NCI-H1930 (cell line): ENCODE measurements around the gene HOXA6.

Experiments used
- DNase-seq, 2 experiments: peaks; one replicate each; lab custom pipeline; 2025; lab: John Stamatoyannopoulos, UW

The HOXA6 gene

GRCh38 chr7:27184337-27185012 lies 36.9 kb upstream of the HOXA6 start:
- peak in 1 of 2 experiments; percentile 33 for DNase-seq

- peak; percentile 44 to 50 for DNase-seq
Observed at GRCh38 chr7:27183682-27184336, 36.2 kb upstream of the HOXA6 start.

DNA sequence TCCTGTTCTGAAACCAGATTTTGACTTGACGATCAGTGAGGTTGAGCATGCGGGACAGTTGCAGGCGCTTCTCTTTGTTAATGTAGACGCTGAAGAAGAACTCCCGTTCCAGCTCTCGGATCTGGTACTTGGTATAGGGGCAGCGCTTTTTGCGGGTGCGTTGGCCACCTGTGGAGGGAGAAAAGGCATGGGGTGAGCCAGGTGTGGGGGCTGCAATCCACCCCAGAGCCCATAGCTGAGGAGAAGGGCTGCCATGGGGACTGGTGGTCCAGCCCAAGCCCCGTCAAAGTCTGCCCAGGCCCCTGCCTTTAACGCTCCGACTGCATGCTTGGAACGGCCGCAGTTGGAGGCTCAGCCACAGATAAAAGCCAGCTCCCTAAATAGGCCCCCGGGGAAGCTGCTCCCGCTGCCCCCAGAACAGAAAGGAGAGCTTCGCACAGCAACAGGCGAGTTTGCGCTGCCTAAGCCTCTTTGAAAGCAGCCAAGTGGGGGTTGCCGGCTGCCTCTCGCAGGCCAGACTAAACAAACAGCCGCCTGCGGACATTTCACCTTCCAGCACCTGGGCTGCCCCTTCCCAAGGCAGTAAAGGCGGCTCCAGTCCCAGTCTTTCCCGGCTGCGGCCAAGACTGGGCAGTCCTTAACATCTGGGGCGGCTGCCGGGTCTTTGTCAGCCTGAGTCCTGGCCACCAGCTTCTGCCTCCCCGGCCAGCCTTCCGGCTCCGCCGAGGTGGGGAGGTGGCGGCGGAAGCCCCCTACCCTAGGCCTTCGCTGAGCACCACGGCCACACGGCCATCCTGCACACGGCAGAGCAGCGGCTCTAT lies 35.5 kb upstream of the HOXA6 start:
- DNase-seq, result no peak

- no peak for DNase-seq
Observed at GRCh38 chr7:27182285-27182841, 34.8 kb upstream of the HOXA6 start.

GRCh38 chr7:27181795-27182275 lies 34.3 kb upstream of the HOXA6 start:
- DNase-seq, result no peak

DNA sequence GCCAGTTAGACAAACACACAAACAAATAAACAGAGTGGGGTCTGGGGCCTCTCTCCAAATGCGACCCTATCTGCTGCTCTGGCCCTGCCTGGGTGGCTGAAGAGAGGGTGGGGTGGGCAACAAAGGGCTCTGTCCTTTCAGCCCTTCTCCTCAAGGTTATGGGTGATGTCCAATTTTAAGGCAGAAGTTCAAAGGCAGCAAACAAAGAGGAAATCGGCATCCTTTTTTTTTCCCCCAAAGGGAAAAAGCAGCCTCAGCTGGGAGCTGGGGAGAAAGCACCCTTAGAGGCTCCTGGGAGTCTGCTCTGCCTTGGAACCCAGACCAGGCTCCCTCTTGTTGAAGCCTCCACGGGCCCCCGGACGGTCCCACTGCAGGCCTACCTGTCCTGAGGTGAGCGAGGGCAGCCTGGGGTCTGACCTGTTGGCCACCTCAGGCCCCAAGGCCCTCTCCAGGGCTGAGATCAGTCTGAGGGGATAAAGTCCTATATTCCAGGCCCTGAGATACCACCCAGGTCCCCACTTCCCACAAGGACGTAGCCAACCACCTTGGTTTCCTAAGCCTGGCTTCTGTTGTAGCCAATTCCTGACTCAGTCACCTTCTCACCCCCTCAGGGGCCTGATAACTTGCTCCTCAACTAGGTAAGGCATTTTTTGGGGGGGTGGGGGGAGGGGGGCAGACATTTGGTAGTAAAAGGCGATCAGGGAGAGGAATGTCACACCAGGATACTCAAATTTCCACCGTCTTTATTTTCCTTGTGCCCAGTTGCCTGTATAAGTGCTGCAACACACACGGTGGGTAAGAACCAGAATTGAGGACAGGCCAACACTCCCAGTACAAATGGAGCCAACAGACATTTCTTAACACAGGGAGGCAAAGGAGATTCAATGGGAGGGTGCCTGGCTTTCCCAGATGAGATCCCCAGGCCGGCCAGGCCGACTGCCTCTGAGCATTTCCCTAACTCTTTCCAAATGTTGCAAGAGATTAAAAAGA lies 33.2 kb upstream of the HOXA6 start:
- DNase-seq, result no peak

GRCh38 chr7:27179503-27180430 lies 32.2 kb upstream of the HOXA6 start:
- DNase-seq, result no peak

DNA sequence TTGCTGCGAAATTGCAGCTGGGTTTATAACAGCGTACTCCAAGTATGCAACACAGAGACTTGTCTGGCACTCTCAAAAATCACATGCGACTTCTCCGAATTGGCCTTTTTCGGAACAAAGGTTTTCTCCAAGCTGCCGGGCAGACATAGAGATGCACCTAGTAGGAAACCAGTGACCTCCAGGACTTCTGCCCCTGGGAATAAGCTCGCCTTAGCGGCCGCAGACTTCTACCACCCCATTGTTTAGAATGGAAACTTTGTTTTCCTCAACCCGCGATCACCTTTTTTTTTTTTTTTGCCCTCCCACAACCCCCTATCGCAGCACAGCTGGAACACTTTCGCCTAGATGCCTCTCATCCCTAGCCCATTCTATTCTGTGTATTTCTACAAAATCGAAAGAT lies 31.5 kb upstream of the HOXA6 start:
- DNase-seq, result no peak

DNA sequence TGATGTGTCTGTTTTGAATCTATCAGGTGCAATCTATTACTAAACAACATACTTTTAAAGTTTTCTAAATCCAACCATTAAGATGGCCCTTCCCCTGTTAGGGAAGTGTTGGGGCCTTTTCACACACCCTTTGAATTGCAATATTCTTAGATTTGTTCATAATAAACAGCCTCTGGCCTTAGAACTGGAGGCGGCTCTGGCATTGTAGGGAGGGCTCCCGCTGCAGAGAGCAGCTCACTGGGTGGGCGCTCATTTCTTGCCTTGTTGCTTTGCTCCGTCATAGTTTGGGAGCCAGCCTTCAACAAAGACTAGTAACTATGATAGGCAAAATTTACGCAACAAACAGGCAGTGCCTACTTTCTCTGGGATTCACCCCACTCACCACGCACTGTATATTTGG lies 30.8 kb upstream of the HOXA6 start:
- no peak for DNase-seq

DNA sequence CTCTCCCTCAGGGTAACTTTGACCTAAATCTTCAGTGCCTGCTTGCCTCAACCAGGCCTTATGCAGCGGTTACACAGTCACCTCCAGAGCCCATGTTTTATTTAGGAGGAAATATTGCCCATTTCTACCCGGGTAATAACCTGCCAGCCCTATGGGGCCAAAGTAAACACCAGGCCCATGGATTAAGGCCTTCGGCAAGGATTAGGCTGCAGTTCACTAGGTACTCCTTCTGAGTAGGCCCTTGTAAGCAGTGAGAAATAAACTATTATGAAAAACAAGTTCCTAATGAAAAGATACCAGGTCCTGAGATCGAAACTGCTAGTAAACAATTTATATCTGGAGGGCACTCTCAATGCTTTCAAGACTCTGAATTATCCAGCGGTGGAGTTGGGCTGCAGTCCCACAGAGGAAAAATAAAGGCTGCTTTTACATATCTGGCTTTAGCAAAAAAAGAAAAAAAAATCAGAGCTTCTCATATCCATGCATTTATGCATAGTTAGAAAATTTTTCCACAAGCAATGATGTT lies 30.3 kb upstream of the HOXA6 start:
- no peak for DNase-seq

- no peak for DNase-seq
Observed at GRCh38 chr7:27176962-27177794, 29.6 kb upstream of the HOXA6 start.

DNA sequence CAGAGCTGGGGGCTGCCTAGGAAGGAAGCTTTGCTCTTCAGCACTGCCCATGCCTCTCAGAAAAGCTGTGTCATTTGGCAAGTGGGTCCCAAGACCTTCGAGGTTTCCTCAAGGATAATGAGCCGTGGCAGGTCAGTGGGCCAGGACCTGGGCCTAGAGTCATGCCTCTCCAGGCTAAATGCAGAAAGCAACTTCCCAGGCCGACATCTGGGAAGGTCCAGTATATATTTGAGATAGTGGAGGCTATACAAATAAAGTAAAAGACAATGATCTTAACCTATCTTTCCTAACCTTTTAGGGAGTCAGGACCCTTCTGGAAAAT lies 28.9 kb upstream of the HOXA6 start:
- DNase-seq, result no peak

GRCh38 chr7:27175626-27176523 lies 28.3 kb upstream of the HOXA6 start:
- DNase-seq, result no peak

DNA sequence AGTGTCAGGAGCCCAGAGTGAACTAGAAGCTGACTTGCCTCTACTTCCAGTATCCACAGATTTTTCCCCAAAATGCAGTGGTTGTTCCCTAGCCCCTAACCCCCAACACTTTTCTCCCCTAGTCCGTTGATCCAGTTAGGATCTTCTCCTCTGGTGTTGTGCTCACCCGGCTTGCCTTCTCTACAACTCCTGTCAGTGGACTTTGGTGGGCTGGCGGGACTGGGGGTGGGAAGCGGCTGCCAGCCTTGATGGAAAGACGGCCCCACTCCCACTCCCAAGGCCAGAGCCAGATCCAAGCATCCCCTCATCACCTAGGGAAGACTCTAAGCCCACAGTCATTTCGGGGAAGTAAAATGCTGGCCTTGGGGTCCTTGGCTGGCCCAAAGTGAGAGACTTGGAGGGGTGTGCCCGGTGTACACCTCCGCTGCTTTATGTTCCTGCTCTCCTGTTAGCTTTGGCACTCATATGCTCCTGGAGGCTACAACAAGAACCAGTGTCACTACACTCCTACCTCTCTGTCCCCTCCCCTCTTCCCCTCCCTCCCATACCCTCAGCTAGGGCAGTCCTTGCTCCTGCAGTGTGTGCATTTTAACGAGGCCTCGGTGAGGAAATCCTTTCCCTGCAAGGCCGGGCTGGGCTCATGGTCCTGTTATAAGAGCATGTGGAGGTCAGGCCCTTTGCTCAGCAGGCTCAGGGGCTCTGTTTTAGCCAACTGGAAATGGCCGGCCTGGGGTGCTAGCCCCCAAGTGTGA lies 27.5 kb upstream of the HOXA6 start:
- no peak for DNase-seq

- DNase-seq, result peak; percentile 20 to 54
Observed at GRCh38 chr7:27173956-27174873, 26.6 kb upstream of the HOXA6 start, which contains the start of gene HOXA10. Gene HOXA10, minus strand, starts transcription at chr7:27174320. Its CDS starts 14 bp downstream, at chr7:27174306.

GRCh38 chr7:27173511-27173955 lies 26.0 kb upstream of the HOXA6 start:
- peak in 1 of 2 experiments; percentile 24 for DNase-seq
